CD4-positive, alpha-beta T cell treated with Interleukin-4 for 4 hours (primary cell): ENCODE data around the gene MCFD2.

ENCODE experiments used
- DNase-seq: peaks from one replicate; pipeline ENCODE4 v3.0.0-alpha.2; 2020

MCFD2 gene

GRCh38 chr2:46915281-46915810 lies at the start of gene MCFD2:
MCFD2 (minus strand) TSS chr2:46915806; CDS start chr2:46909171, 6,635 bp downstream.
- no peak for DNase-seq

- DNase-seq, result no peak
Observed at GRCh38 chr2:46964835-46965560, 49.4 kb upstream of the MCFD2 start.

DNA sequence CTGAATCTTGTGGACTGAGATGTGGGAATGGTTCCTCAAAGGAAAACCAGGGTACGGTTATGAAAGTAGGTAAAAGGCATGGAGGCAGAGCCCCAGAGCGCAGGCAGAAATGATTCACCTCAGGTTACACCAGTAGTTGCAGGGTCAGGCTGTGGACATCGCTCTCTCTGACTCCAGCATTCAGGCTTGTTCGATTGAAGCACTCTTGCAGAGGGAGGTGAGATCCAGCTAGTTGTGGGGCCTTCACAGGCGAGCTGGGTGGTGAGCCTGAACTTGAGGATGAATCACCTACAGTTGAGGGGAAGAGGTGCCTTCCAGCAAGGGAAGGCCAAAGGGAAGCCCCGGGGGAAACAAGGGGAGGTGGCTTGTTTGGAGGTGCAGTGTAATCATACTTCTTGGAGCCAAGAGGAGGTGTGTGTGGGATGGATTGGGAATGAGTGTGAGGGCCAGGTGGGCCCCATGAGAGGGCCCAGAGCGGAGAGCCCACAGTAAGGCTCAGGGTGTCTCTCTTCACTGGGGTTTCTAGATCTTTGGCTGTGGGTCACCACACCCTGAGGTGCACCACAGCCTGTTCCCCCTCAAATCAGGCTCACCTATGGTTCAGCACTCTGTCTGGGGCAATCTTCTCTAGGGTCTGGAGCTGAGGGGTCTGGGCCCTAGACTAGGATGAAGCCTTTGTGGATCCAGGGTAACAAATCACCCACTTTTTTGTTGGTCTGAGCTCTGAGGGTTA lies 48.5 kb upstream of the MCFD2 start:
- no peak for DNase-seq

GRCh38 chr2:46963210-46963609 lies 47.6 kb upstream of the MCFD2 start:
- no peak for DNase-seq

GRCh38 chr2:46962751-46963150 lies 47.1 kb upstream of the MCFD2 start:
- no peak for DNase-seq

- no peak for DNase-seq
Observed at GRCh38 chr2:46960618-46961017, 45.0 kb upstream of the MCFD2 start.

GRCh38 chr2:46958431-46959017 lies 42.9 kb upstream of the MCFD2 start:
- DNase-seq, result no peak

DNA sequence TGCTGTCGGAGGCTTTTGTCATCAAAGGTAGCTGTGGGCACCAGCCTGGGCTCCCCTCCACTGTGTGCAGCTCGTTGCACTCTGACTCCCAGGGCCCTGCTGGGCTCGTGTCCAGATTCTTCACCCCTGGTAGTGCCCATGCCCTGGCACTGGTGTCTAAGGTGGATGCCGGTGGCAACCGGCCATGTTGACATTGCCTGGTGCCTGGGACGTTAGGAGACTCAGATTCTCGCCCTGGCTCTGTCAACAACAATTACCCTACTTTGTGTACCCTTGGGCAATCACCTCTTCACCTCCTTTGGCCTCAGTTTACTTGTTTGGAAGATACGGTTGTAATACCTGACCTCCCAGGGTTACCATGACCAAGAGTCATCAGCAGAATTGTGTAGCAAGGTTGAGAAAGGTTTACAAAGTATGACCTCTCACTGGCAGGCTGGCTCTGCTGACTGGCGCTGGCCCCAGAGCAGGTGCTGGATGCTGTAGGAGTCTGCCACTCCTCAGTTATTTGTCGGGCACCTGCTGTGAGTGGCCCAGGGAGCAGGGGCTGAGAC lies 41.5 kb upstream of the MCFD2 start:
- no peak for DNase-seq

- no peak for DNase-seq
Observed at GRCh38 chr2:46955764-46956163, 40.2 kb upstream of the MCFD2 start.

DNA sequence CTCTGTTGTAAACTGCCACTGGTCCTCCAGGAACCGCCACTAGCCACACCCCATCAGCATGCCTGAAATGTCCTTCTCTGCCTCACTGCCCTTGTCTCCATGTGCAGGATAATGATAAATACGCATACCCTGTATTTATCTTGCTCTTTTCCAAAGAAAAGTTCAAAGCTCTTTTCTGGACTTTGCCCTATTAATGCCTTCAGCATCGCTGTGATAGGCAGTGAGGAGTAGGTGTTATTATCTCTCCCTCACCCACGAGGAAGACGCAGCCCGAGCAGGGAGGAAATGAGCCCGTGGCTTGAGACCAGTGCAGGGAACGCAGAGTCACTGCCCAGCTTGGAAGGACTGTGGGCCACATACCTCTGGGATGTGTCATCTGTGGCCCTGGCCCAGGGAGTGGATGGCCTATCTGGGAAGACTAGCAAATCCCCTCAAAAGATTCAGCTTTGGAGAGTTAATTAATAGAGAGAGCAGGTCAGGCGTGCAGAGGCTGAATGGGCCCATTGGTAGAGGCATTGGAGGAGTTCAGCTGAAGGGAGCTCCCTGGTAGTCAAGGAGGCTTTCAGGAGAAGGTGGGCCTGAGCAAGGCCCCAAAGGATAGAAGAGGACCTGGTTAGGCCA lies 39.5 kb upstream of the MCFD2 start:
- no peak for DNase-seq

- no peak for DNase-seq
Observed at GRCh38 chr2:46952171-46952570, 36.6 kb upstream of the MCFD2 start.

GRCh38 chr2:46951290-46952064 lies 35.9 kb upstream of the MCFD2 start:
- no peak for DNase-seq

GRCh38 chr2:46950314-46950713 lies 34.7 kb upstream of the MCFD2 start:
- no peak for DNase-seq

- DNase-seq, result no peak
Observed at GRCh38 chr2:46947841-46948240, 32.2 kb upstream of the MCFD2 start.

- DNase-seq, result no peak
Observed at GRCh38 chr2:46945671-46946070, 30.1 kb upstream of the MCFD2 start.

DNA sequence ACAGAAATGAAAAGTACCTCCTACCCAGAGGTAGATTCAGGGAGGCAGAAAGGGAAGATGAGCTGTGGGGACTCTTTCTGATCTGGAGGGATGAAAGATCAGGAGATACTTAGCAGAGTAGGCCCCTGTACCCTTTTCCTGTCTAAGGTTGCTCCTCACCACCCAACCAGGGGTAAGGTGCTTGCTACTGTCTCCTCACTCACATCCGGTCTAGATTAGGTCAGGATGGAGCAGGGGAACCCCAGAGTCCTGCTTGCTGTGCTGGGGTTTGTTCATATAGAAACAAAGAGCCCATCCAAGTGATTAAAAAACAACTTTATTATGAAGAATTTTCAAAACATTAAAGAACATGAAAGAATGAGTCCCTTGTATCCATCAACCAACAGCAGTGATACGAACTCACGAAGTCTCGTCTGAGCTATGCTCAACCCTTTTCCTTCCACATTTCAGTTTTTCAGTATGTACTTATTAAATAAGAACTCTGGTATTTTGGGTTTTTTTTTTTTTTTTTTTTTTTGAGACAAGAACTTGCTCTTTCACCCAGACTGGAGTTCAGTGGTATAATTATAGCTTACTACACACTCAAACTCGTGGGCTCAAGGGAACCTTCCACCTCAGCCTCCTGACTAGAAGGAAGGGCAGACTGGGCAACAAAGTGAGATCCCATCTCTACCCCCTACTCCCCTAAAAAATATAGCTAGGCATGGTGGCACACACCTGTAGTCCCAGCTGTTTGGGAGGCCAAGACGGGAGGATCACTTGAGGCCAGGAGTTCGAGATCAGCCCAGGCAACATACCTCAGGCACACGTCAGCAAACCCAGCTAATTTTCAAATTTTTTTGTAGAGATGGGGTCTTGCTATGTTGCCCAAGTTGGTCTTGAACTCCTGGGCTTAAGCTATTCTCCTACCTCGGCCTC lies 28.5 kb upstream of the MCFD2 start:
- peak; percentile 88 for DNase-seq

GRCh38 chr2:46942891-46943626 lies 27.5 kb upstream of the MCFD2 start:
- DNase-seq, result no peak

GRCh38 chr2:46942143-46942526 lies 26.5 kb upstream of the MCFD2 start:
- peak; percentile 81 for DNase-seq

DNA sequence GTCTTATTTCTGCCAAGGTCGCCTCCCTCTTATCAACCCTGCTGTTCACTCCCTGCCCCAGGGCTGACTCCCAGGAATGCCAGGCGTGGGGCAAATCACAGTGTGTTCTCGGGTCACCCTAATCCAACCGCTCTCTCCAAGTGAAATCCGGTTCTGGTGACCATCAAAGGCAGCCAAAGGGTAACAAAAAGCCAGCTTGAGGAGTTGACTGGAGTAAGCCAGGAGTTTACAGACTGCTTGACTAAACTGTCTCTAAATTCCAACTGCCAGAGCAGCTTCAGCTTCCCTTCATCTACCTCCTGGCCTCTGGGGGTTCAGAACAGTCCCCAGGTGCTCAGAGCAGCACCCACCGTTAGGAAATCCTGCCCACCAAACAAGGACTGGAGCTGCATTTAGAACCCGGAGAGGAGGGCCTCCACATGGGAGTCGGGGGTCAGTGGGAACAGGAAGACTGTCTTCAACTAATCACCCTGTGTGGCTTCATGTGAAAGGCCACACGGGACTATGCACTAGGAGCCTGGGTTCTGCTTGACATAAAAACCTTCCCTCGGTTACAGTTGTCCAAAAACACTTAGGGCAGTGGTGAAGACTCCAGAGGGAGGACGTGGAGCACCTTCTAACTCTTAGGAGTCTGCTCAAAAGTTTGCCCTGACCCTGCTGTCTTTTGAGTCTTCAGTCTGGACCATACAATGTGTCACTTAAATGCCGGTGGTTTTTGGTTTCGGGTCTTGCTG lies 24.2 kb upstream of the MCFD2 start:
- no peak for DNase-seq

GRCh38 chr2:46937471-46937901 lies 21.9 kb upstream of the MCFD2 start:
- DNase-seq, result peak; percentile 26
